Renal cortex interstitium (tissue), 3 donors: ENCODE data around the gene AIF1L. TPM values are rescaled to one million over a fixed set of nuclear protein-coding genes. Genes with fewer than 3 reads are reported as not detected.

Source experiments
- polyA plus RNA-seq, 3 donors: library from polyadenylated mRNA; unstranded; fragments of 120-200 nt; gene quantifications; one replicate each; pipeline ENCODE4 v1.2.1, GENCODE V29; 2013; ENCODE audit not compliant: insufficient read length in 3 of 3

AIF1L gene
- polyA plus RNA-seq, 3 donors = 322 to 395 (median 383) TPM

Other genes starting within 250 kb of the AIF1L start
- under 1 TPM; 0.34 to 0.57 (median 0.36) TPM for gene QRFP, start 199.7 kb upstream of the AIF1L start, polyA plus RNA-seq
- under 1 TPM; 0.47 to 0.56 (median 0.54) TPM for gene FIBCD1, start 157.3 kb upstream of the AIF1L start, polyA plus RNA-seq
- gene LAMC3, start 87.4 kb upstream of the AIF1L start, polyA plus RNA-seq = 10 to 100 TPM; 28.4 to 36.7 (median 28.7) TPM
- 10 to 100 TPM; 49.3 to 68.7 (median 52.6) TPM for gene NUP214, start 29.1 kb downstream of the AIF1L start, polyA plus RNA-seq
- gene FAM78A, start 180.0 kb downstream of the AIF1L start, polyA plus RNA-seq = 1 to 10 TPM; 2.5 to 4.3 (median 2.6) TPM
- gene PLPP7, start 193.2 kb downstream of the AIF1L start, polyA plus RNA-seq = 1 to 10 TPM; 1.7 to 2.6 (median 2.6) TPM